Measurements from ENCODE around the gene MAG. TPM values are rescaled to one million over a fixed set of nuclear protein-coding genes. Genes with fewer than 3 reads are reported as not detected.

The MAG gene
- total RNA-seq, 2 experiments from 2014 or later: 0.11 to 0.39 TPM

DNA sequence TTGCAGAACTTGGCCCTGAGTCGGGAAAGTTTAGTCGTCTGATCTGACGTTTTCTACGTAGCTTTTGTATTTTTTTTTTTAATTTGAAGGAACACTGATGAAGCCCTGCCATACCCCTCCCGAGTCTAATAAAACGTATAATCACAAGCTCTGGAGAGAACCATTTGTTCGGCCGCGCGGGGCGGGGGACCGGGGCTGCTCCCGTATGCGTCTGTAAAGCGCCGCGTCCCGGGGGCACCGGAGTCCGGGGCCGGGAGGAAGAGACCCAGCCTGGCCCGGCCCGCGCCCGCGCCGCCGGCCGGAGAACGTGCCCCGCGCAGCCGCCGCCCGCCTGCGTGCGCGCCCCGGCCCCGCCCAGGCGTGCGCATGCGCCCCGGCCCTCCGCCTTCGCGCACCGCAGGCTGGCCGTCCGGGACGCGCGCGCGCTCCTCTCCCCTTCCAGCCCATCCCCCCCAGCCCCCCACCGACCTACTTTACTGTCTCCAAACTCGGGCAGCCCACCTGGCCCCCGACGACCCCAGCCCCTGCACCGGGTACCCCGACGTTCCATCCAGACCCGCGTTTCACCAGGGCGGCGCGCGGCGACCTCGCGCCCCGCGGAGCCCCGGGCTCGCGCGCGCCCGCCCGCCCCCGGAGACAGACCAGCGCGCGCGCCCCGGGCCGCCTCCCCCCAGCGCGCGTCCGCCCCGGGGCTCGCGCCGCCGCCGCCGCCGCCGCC lies 24.0 kb upstream of the MAG start:
- H3K27me3 Mint-ChIP-seq: no peaks in the 10 kb centered on the region
- no peaks in the 10 kb centered on the region for H3K9me3 Mint-ChIP-seq
- POLR2A ChIA-PET: interaction anchor here (0.6 to 1.9 kb wide), 10 partner anchors 13 to 337 kb away, joined by 3 to 6 read pairs (median 3); partner anchors contain the start of gene FXYD7
- peak overlapping the region; percentile 93 for H3K4me3 Mint-ChIP-seq
- H3K4me1 Mint-ChIP-seq: peaks cover 9% of the 10 kb centered on the region
- H3K27ac Mint-ChIP-seq: peak overlapping the region; percentile 91
- ATAC-seq (ENCODE audit: low read depth) (peak; percentile 55), DNase-seq (peak; percentile 91)
- H3K36me3 Mint-ChIP-seq: peaks cover 10% of the 10 kb centered on the region

DNA sequence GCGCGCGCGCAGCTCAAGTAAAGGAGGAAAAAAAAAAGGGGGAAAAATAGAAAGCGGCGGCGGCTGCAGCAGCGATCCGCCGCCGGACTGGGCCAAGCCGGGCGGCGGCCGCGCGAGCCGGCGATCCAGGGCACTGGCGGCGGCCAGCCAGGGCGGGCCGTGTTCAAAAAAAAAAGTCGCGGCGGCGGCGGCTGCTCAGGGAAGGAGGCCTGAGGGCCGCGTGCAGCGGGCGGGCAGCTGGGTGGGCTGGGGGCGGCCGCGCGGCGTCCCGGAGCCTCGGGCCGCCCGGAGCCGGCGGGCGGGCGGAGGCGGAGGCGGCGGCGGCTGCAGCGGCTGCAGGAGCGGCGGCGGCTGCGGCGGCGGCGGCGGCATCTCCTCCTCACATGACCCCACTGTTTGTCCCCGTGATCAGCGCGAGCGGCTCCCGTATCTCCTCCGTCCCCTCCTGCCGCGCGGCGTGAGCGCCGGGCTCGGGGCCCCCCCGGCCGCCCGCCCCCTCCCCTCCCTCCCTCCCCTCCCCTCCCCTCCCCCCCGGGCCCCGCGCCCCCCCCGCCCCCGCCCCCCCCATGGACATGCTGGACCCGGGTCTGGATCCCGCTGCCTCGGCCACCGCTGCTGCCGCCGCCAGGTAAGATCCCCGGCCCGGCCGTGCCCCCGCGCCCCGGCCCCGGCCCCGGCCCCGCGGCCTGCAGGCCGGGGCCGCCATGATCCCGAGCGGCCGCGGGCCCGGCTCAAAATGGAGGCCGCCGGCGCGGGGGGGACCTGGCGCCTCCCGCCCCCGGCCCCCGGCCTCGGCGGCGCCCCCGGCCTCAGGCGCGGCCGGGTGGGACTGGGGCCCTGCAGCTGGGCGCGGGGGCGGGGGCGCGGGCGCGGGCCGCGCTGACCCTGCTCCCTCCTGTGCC lies 23.2 kb upstream of the MAG start, which contains the start of gene USF2:
Gene USF2, plus strand, starts transcription at position 427 of the 902 bp plus-strand sequence. Its CDS starts 140 bp downstream, at position 567.
- H3K27me3 Mint-ChIP-seq: no peaks in the 10 kb centered on the region
- POLR2A ChIA-PET: interaction anchor here (0.6 to 1.9 kb wide), 9 partner anchors 12 to 338 kb away, joined by 3 to 6 read pairs (median 4); partner anchors contain the start of gene FXYD7
- peaks cover 9% of the 10 kb centered on the region for H3K4me1 Mint-ChIP-seq
- no peaks in the 10 kb centered on the region for H3K9me3 Mint-ChIP-seq
- ATAC-seq (ENCODE audit: low read depth) (peak; percentile 20), DNase-seq (peak; percentile 76)
- H3K27ac Mint-ChIP-seq: peak within 1 kb of the TSS; percentile 91
- peaks cover 14% of the 10 kb centered on the region for H3K36me3 Mint-ChIP-seq
- peak within 1 kb of the TSS; percentile 93 for H3K4me3 Mint-ChIP-seq

DNA sequence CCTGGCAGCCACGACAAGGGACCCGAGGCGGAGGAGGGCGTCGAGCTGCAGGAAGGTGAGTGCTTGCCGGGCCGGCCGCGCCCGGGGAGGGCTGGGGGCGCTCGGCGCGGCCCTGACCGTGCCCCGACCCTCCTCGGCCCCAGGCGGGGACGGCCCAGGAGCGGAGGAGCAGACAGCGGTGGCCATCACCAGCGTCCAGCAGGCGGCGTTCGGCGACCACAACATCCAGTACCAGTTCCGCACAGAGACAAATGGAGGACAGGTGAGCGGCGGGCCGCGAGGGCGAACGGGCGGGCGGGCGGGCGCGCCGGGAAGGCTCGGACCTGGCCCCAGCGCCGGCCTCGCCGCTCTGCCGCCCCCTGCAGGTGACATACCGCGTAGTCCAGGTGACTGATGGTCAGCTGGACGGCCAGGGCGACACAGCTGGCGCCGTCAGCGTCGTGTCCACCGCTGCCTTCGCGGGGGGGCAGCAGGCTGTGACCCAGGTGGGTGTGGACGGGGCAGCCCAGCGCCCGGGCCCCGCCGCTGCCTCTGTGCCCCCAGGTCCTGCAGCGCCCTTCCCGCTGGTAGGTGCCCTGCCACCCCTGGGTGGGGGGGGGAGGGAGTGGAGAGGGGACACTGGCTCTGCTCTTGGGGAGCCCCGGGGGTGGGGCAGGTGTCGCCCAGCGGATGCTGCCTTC lies 22.4 kb upstream of the MAG start:
- peaks cover 14% of the 10 kb centered on the region for H3K36me3 Mint-ChIP-seq
- H3K4me3 Mint-ChIP-seq: peak overlapping the region; percentile 69
- POLR2A ChIA-PET: interaction anchor here (0.5 to 1.9 kb wide), 4 partner anchors 26 to 194 kb away, joined by 3 to 6 read pairs (median 4); no protein-coding TSS in a partner anchor
- H3K4me1 Mint-ChIP-seq: peaks cover 5% of the 10 kb centered on the region
- DNase-seq: peak; percentile 83
- ATAC-seq (ENCODE audit: low read depth): peak; percentile 65
- H3K27me3 Mint-ChIP-seq: no peaks in the 10 kb centered on the region
- no peaks in the 10 kb centered on the region for H3K9me3 Mint-ChIP-seq
- peak overlapping the region; percentile 75 for H3K27ac Mint-ChIP-seq

DNA sequence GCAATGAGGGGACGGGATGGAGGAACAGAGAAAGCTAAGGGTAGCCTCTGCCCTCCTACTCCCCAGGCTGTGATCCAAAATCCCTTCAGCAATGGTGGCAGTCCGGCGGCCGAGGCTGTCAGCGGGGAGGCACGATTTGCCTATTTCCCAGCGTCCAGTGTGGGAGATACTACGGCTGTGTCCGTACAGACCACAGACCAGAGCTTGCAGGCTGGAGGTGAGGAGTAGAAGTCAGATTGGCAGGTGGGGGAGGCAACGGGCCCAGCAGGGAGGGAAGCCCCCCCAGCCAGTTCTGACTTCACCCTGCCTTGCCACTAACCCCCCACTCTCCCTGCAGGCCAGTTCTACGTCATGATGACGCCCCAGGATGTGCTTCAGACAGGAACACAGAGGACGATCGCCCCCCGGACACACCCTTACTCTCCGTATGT lies 21.6 kb upstream of the MAG start:
- no peak for DNase-seq
- H3K27ac Mint-ChIP-seq: no peak overlapping the region
- H3K36me3 Mint-ChIP-seq: peaks cover 16% of the 10 kb centered on the region
- ATAC-seq (ENCODE audit: low read depth): no peak
- H3K9me3 Mint-ChIP-seq: no peaks in the 10 kb centered on the region
- H3K4me1 Mint-ChIP-seq: peaks cover 5% of the 10 kb centered on the region
- no peaks in the 10 kb centered on the region for H3K27me3 Mint-ChIP-seq
- POLR2A ChIA-PET: no interaction called here
- peak overlapping the region; percentile 60 for H3K4me3 Mint-ChIP-seq

DNA sequence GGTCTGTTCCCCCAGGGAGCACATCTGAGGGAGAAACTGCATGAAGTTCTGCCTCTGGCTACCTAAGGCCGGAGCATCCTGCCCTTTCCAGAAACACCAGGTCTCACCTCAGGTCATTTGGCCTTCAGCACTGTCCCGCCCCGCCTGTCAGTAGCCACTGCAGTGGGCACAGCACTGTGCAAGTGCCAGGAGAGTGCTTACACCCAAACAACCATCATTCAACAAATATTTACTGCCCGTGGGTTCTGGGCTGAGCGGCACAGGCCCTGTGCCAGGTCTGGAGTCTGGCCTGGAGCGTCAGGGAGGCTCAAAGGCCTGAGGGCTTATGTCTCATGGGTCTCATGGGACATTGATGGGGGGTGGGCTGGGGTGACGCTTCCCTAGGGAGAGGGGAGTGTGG lies 20.4 kb upstream of the MAG start:
- ATAC-seq (ENCODE audit: low read depth) (no peak), DNase-seq (no peak)
- no peaks in the 10 kb centered on the region for H3K9me3 Mint-ChIP-seq
- H3K4me1 Mint-ChIP-seq: no peaks in the 10 kb centered on the region
- H3K4me3 Mint-ChIP-seq: no peak overlapping the region
- POLR2A ChIA-PET: no interaction called here
- H3K36me3 Mint-ChIP-seq: peaks cover 19% of the 10 kb centered on the region
- no peak overlapping the region for H3K27ac Mint-ChIP-seq
- H3K27me3 Mint-ChIP-seq: no peaks in the 10 kb centered on the region

DNA sequence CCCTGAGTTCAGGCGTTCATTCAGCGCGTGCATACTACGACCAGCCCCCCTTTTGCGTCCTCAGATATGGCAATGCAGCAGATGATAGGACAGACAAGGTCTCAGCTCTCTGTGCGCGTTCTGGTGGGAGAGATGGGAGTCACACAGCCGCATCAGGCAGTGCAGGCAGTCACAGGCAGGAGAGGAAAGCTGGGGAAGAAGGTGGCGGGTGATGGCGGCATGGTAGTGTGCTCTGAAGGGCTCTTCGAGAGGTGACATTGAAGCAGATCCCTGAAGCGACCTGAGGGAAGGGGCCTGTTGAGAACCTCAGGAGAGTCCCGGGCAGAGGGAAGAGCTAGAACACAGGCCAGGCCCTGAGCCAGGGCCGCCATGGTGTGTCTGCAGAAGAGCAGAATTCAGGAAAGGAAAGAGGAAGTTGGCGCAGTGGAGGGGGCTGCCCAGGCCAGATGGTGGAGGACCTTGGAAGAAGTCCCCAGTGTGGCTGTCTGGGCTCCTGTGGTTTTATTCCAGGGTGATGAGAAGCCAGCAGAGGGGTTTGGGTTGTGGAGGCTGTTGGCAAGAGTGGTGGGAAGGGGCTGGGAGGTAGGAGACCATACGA lies 19.7 kb upstream of the MAG start:
- H3K27me3 Mint-ChIP-seq: no peaks in the 10 kb centered on the region
- no peak overlapping the region for H3K4me3 Mint-ChIP-seq
- H3K36me3 Mint-ChIP-seq: peaks cover 19% of the 10 kb centered on the region
- DNase-seq (no peak), ATAC-seq (ENCODE audit: low read depth) (no peak)
- POLR2A ChIA-PET: interaction anchor here (0.5 to 0.7 kb wide), 2 partner anchors 11 to 502 kb away, joined by 3 to 4 read pairs; no protein-coding TSS in a partner anchor
- no peaks in the 10 kb centered on the region for H3K4me1 Mint-ChIP-seq
- no peak overlapping the region for H3K27ac Mint-ChIP-seq
- H3K9me3 Mint-ChIP-seq: no peaks in the 10 kb centered on the region

DNA sequence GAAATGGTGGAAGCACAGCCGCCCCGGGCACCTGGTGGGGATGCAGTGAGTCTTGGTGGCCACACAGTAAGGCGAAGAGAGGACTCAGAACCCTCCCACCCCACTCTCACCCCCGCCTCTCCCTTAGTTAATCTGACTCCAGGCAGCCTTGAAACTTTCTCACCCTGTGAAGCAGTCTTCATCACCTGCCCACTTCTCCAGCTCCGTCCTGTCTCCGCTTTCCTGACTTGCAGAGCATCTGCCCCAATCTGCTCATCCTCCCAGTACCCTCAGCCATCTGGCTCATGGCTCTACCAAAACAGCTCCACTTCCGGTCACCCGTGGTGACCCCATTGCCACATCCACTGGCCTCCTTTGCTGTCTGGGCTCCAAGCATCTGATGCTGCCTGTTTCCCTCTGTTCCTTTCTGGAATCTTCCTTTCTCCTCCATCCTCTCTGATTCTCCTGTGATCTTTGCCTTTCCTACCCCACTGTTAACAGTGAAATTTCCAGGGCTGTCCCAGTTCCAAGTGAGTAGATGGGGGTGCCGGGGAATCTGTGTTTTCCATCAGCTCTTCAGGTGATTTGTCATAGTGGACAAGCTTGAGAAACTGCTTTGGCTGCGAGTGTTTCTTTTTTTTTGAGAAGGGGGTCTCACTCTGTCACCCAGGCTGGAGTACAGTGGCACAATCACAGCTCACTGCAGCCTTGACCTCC lies 18.9 kb upstream of the MAG start:
- H3K4me3 Mint-ChIP-seq: no peak overlapping the region
- H3K36me3 Mint-ChIP-seq: peaks cover 19% of the 10 kb centered on the region

DNA sequence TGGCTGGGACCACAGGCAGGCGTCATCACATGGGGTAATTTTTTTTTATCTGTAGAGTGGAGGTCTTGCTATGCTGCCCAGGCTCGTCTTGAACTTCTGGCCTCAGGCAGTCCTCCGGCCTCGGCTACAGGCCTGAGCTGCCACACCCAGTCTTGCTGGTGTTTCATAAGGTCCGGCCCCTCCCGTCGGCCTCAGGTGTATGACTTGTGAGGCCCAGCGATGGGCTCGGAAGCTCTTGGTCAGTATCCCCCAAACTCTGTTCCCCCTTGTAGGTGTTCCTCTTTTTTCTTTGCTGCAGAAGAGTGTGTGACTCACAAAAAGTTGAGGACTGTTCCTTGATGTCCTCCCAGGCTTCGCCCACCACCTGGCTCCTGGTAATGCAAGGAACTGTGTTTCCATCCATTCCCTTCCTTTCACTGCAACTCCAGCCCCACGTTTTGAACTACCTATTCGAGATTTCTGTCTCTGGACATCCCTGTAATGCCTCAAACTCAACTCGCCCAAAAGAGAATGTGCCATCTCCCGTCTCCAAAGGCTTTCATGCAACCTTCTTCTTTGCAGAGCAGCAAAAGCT lies 18.2 kb upstream of the MAG start:
- Mint-ChIP-seq H3K4me3 (no peak overlapping the region), H3K9me3 (no peaks in the 10 kb centered on the region), H3K27me3 (no peaks in the 10 kb centered on the region), H3K27ac (no peak overlapping the region), H3K4me1 (no peaks in the 10 kb centered on the region), H3K36me3 (peaks cover 19% of the 10 kb centered on the region)
- ATAC-seq (ENCODE audit: low read depth) (no peak), DNase-seq (no peak)
- POLR2A ChIA-PET: no interaction called here

More for the DNA sequence above, 18.9 kb upstream of the MAG start:
- H3K27me3 Mint-ChIP-seq: no peaks in the 10 kb centered on the region
- H3K27ac Mint-ChIP-seq: peak overlapping the region; percentile 21
- no peaks in the 10 kb centered on the region for H3K4me1 Mint-ChIP-seq
- POLR2A ChIA-PET: interaction anchor here (0.5 kb wide), 1 partner anchor 502 kb away, joined by 4 read pairs; no protein-coding TSS in a partner anchor
- no peak for DNase-seq
- no peak for ATAC-seq (ENCODE audit: low read depth)
- no peaks in the 10 kb centered on the region for H3K9me3 Mint-ChIP-seq

DNA sequence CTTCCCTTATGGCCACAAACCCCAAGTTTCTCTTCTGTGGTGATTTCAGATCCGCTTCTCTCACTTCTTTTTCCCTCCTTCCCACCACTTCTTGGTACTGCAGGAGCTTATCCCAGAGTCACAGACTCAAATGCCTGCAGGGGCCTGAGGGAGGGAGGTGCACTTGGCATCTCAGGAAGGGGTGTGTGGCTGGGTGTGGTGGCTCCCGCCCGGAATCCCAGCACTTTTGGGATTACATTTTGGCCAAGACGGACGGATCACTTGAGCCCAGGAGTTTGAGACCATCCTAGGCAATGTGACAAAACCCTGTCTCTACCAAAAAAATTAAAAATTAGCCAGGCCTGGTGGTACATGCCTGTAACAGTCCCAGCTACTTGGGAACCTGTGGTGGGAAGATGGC lies 17.6 kb upstream of the MAG start:
- no peak for ATAC-seq (ENCODE audit: low read depth)
- H3K4me3 Mint-ChIP-seq: no peak overlapping the region
- no peak for DNase-seq
- H3K27me3 Mint-ChIP-seq: no peaks in the 10 kb centered on the region
- POLR2A ChIA-PET: no interaction called here
- H3K4me1 Mint-ChIP-seq: no peaks in the 10 kb centered on the region
- no peaks in the 10 kb centered on the region for H3K9me3 Mint-ChIP-seq
- H3K27ac Mint-ChIP-seq: no peak overlapping the region
- H3K36me3 Mint-ChIP-seq: peaks cover 19% of the 10 kb centered on the region

DNA sequence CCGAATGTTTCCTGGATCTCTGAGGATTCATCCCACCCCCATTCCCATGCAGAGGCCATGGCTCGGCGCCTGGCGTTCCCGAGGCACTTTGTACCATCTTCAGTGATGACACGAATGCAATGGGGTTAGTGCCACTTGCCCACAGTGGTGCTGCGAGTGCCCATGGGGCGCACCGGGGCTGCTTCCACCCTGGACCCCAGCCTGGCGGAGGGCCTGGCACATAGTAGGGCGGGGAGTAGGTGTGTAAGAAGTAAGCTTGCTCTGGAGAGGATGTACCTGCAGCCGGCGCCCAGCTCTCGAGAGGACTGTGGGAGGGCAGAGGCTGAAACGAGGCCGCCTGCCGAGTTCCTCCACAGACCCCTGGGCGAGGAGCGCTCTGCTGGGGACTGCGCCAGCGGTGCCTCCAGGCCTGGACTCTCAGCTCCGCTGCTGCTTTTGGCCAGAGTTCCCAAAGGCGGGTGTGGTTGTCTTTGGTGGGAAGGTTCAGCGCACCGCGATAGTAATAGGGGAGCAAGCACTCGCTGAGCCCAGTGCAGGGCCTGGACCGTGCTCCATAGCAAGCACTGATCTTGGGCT lies 15.2 kb upstream of the MAG start:
- POLR2A ChIA-PET: no interaction called here
- no peak for DNase-seq
- H3K27ac Mint-ChIP-seq: no peak overlapping the region

DNA sequence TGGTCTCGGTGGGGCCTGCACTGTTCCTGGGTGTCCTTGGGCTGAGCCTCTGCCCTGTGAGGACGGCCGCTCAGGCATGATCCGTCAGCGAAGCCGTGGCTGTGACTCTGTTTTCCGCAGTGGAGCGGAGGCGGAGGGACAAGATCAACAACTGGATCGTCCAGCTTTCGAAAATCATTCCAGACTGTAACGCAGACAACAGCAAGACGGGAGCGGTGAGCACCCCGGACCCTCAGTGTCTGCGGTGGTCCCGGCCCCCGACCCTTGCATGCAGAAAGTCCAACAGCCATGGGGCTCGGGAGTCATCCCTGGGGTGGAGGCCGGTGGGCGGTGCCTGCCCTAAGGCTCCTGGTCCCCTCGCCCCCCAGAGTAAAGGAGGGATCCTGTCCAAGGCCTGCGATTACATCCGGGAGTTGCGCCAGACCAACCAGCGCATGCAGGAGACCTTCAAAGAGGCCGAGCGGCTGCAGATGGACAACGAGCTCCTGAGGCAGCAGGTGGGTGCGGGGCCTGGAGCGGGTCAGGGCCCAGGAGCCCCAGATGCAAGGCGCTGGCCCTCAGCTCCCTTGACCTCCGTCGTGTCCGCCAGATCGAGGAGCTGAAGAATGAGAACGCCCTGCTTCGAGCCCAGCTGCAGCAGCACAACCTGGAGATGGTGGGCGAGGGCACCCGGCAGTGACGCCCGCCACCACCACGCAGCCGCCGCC lies 13.2 kb upstream of the MAG start:
- no peak for DNase-seq
- Mint-ChIP-seq H3K4me1 (peaks cover 1% of the 10 kb centered on the region), H3K36me3 (peaks cover 7% of the 10 kb centered on the region), H3K9me3 (no peaks in the 10 kb centered on the region), H3K4me3 (no peak overlapping the region), H3K27me3 (peaks cover 20% of the 10 kb centered on the region), H3K27ac (no peak overlapping the region)
- no peak for ATAC-seq (ENCODE audit: low read depth)
- POLR2A ChIA-PET: no interaction called here

More for the DNA sequence above, 15.2 kb upstream of the MAG start:
- Mint-ChIP-seq H3K36me3 (peaks cover 16% of the 10 kb centered on the region), H3K4me1 (no peaks in the 10 kb centered on the region), H3K9me3 (no peaks in the 10 kb centered on the region), H3K4me3 (no peak overlapping the region), H3K27me3 (peaks cover 4% of the 10 kb centered on the region)
- ATAC-seq (ENCODE audit: low read depth): no peak

Measured in activated naive CD8-positive, alpha-beta T cell treated with anti-CD3 and anti-CD28 coated beads, Interleukin-2, amount 10 ng/mL, durations not matched to agents 7 days and 5 days (primary cell).